RPMI8226 (cell line): Measurements from ENCODE around the gene RPS29.

Experiments
- DNase-seq: peaks from one replicate; pipeline ENCODE4 v3.0.0-alpha.2; 2015

The RPS29 gene

DNA sequence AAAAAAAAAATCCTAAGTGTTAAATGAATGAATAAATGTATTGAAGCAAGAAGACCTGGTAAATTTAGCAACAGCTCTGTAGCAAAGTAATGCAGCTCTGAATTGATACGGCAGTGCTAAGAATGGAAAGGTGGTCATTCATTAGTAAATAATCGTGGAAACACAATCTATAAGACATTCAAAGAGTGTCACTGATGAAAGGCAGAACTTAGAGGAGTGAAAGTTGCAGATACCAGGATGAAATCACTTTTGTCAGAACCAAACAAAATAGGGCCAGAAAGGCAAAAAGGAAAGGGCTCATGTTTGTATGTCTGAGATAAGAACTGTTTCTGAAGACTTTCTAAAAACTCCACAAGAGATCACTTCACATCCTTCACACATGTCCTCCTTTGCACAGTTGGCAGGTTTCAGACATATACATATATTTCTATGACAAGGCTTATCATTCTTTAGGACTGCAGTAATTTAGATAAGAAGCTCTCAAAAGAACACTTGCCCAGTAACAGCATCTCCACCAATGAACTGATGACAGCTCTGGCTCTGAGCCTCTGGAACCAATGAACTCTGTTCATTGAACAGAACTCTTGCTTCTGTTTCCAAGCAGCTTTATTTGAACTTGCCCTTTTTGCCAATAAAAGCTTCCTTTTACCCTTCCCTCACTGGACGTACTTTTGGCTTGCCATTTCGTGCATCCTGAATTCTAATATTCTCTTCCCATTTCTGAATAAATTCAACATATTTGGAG is 8.3 kb upstream of the RPS29 start:
- no peak for DNase-seq

GRCh38 chr14:49593016-49593415 is 6.8 kb upstream of the RPS29 start:
- DNase-seq: no peak

GRCh38 chr14:49589387-49589786 is 3.2 kb upstream of the RPS29 start:
- no peak for DNase-seq

GRCh38 chr14:49586673-49587460 is 687 bp upstream of the RPS29 start:
- DNase-seq: peak; percentile 44

GRCh38 chr14:49584981-49585640 is 1.1 kb downstream of the RPS29 start:
- peak; percentile 24 for DNase-seq

GRCh38 chr14:49584058-49584457 is 2.1 kb downstream of the RPS29 start:
- no peak for DNase-seq

DNA sequence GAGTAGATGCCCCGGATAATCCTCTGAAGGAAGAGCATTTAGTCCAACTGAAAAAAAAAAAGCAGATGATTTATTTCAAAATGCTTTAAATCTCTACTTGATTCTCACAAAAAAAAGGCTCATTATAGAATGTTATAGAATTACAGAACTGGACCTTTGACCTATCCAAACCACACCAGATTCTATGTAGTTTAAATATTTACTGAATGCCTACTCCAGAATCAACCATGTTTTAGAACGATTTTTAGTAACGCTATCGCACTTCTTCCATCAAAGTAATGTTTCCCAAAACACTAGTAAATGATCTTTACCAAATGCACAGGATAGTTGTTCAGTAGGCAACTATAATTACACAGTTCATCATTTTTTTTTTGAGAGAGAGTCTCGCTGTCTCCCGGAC is 2.6 kb downstream of the RPS29 start:
- DNase-seq: no peak

GRCh38 chr14:49582113-49582977 is 3.8 kb downstream of the RPS29 start:
- DNase-seq: no peak

GRCh38 chr14:49581209-49582112 is 4.7 kb downstream of the RPS29 start:
- no peak for DNase-seq

- no peak for DNase-seq
Observed at GRCh38 chr14:49579841-49580240, 6.3 kb downstream of the RPS29 start.

GRCh38 chr14:49578141-49578540 is 8.0 kb downstream of the RPS29 start:
- DNase-seq: no peak

DNA sequence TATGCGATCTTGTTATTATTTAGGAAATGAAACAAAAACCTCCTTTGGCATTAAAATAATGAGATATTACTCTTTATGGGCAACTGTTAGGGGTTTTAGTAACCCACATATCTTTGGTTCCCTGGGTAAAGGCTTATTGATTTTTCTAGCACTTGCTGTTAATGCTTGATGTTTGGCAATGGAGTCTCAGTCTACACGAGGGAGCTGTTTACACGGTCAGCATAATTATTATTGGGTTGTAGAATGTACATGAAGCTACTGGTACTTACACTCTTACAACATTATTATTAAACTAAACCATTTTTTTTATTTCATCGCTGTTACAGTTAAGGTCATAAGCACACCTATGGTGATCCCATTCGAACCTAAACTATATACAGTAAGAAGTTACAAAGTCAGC is 12.1 kb downstream of the RPS29 start:
- no peak for DNase-seq

GRCh38 chr14:49569281-49569680 is 16.9 kb downstream of the RPS29 start:
- no peak for DNase-seq

GRCh38 chr14:49566714-49567113 is 19.5 kb downstream of the RPS29 start:
- DNase-seq: no peak

- no peak for DNase-seq
Observed at GRCh38 chr14:49559979-49560768, 26.0 kb downstream of the RPS29 start.

GRCh38 chr14:49553892-49554291 is 32.3 kb downstream of the RPS29 start:
- no peak for DNase-seq

GRCh38 chr14:49553106-49553505 is 33.1 kb downstream of the RPS29 start:
- no peak for DNase-seq

DNA sequence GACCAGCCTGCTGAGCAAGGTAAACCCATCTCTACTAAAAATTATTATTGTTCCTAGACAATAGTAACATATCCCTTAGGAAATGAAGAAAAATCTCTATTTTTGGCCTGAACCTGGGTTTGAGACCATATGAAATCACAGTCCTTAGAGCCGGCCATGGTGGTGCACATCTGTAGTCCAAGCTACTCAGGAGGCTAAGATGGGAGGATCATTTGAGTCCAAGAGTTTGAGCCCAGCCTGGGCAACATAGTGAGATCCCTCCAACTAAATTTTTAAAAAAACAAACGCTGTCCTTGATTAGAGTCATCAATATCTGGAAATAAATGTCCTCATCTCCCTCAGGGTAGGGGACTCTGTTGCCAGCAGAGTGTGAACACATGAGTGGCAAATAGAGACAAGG is 34.6 kb downstream of the RPS29 start:
- no peak for DNase-seq

- no peak for DNase-seq
Observed at GRCh38 chr14:49550286-49551184, 35.6 kb downstream of the RPS29 start.

DNA sequence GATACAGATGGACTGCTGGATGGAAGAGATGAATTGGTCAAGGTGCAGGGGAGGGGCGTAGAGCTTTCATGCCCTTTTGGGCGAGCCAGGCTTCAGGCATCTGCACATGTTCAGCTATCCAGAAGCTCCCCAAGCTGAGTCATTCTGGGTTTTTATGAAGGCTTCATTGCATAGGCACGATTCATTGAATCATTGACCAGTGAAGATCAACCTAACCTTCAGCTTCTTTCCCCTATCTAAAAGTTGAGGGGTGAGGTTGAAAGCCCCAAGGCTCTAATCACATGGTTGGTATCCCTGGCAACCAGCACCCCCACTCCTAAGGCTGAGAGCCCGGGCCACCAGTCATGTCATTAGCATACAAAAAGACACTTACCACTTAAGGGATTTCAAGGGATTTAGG is 36.3 kb downstream of the RPS29 start:
- DNase-seq: no peak
